Measurements from ENCODE around the gene CD248.
"Not testable (repeated sequence)": the region's sequence is repeated elsewhere in the genome, so short reads cannot be mapped to it uniquely, and the experiment has no call there.

The CD248 gene

DNA sequence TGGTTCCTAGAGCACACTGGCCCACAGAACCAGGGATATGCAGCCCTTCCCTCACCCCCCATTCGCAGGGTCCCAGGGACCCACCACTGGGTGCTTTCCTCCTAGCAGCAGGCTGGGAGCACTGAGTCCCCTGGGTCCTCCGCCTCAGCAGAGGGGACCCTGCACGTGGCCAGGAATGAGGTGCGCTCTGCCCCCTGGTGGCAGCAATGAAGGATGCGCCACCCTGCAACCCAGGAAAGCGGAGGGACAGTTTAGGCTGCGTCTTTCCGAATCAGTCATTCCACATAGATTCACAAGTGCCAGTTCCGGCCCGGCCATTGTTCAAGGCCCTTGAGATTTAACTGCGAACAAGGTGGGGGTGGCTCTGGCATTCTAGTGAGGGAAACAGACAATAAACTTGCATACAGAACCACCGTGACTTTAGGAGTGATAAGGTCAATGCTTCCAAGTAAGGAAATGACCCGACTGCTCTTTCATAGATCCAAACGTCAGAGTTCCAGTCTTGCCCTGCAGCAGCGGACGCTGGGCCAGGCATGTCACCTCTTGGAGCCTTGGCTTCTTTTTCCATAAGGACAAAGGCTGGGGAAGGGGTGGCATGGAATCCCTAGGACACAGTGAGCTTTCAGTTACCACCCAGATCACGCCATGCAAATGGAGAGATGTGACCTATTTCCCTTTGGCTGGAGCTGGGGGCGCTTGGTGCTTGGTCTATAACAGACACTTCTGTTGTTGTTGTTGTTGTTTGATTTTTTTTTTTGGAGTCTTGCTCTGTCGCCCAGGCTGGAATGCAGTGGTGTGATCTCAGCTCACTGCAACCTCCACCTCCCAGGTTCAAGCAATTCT, 11.7 kb upstream of the CD248 start:
- peak; percentile 80 for DNase-seq (ENCODE audit: low spot score)

DNA sequence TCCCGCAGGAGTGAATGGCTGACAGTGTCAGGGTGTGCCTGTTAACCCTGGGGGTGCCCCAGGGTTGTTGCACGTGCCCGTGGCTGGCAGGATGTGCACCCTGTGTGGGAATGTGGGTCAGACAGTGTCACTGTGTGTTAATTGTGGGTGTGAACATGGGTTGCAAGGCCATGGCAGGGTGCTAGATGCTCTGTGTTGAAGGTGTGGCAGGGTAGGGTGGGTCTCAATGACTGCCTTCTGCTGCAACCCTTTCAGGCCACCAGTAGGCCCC, 11.1 kb upstream of the CD248 start:
- DNase-seq (ENCODE audit: low spot score), result no peak

DNA sequence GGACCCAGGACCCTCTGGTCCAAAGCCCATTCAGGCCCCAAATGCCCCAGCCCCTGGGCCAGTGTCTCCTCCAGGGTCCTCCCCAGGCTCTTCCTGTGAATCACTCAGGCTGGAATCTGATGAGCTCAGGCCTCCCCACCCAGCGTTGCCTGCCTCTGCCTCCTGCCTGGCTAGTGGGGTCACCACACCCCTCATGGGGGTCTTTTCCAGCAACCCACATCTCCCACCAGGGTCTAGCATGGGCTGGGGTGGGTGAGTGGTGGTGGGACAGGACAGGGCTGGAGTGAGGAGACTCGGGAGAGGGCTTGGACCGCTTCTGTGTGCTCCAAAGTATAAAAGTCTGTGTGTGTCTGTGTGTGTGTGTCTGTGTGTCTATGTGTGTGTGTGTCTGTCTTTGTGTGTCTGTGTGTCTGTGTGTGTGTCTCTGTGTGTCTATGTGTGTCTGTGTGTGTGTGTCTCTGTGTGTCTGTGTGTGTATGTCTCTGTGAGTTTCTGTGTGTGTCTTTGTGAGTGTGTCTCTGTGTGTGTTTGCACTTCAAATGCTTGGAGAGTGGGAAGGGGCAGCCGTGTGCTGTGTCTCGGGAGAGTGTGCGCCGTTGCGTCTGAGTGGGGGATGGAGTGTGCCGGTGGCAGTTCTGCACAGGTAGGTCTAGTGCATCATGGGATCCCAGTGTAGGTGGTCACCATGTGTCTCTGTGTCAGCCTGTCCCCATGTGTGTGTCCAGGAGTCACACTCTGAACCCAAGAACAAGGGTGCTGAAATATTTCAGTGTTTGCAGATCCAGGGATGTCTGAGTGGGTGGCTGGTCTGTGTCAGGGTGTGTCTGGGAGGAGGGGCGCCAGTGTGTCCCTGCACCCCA, 10.6 kb upstream of the CD248 start:
- DNase-seq (ENCODE audit: low spot score), result no peak

DNA sequence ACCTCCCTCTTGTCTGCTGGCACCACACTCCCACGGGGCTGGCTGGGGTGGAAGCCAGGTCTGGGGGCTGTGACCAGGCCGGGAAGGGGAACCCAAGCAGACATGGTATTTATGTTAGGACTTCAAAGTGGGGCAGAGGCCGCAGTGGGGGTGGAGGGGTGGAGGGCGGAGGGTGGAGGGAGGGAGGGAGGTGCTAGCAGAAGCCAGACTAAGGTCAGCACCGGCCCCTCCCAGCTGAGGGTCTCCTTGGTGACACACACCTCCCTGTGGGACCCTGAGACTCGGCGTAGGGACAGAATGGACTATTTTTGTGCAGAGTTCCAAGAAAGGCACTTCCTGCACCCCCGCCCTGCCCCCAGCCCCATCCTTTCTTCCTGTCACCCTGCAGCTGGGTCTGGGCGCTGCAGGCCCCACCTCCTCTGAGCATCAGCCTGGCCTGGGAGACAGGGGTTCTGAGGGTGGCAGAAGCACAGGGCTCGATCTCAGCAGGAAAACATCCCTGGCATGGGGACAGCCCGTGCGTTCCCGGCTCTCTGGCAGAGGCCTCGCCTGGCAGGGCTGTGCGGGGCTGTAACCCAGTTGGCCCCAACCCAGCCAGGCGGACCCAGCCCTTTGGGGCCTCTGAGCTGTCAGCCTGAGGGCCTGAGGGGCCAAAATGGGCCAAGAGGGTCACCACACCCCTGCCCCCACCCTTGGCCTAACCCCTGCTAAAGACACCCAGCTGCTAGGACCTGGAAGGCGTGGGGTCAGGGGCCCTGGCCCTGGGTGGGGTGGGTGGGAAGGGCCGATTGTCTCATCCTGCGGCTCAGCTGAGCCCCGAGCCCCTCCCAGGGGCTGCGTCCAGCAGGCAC, 9.6 kb upstream of the CD248 start:
- no peak for DNase-seq (ENCODE audit: low spot score)

DNA sequence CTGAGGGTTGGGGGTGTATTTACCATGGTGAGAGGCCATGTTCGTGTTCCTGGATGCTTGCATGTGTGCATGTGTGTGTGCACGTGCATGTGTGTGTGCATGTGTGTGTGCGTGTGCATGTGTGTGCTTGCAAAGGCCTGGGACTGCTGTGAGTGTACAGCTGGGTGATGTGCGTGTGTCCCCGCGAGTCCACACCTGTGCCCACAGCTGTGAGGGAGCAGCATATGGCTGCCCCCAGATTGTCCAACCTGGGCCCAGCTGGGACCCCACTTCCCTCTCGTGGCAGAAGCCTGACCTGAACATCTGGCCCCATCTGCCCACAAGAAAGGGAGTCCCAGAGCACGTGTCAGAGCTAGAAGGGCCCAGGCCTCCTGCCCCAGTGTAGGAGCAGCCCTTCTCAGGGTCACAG, 8.4 kb upstream of the CD248 start:
- DNase-seq (ENCODE audit: low spot score), result no peak

DNA sequence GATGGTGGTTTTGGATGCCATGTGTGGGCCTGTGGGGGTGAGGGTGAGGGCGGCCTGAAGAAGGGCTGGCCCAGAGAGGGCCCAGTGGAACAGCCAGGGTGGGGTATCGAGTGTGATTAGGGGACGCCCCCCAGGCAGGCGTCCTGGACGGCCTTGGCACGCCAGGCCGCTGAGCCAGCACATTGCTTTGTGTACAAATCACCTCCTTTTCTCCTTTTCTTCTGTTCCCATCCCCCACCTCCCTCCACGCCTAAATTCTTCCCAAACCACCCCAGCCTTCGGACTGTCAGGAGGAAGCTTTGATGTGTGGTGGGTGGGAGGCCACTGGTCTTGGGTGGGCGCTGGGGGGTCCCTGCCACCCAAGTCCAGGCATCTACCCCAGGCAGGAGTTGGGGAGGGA, 7.8 kb upstream of the CD248 start:
- no peak for DNase-seq (ENCODE audit: low spot score)

DNA sequence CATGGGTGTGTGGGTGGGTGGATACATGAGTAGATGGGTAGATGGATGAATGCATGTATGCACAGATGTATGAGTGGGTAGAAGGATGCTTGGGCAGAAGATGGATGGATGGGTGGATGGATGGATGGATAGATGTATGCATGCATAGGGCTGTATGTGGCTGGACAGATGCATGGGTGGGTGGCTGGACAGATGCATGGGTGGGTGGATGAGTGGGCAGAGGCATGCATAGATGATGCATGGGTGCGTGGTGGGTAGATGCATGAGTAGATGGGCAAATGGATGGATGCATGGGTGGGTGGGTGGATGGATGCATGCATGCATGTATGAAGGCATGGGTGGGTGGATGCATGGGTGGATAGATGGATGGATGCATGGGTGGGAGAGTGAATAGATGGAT, 6.8 kb upstream of the CD248 start:
- DNase-seq (ENCODE audit: low spot score), result no peak

DNA sequence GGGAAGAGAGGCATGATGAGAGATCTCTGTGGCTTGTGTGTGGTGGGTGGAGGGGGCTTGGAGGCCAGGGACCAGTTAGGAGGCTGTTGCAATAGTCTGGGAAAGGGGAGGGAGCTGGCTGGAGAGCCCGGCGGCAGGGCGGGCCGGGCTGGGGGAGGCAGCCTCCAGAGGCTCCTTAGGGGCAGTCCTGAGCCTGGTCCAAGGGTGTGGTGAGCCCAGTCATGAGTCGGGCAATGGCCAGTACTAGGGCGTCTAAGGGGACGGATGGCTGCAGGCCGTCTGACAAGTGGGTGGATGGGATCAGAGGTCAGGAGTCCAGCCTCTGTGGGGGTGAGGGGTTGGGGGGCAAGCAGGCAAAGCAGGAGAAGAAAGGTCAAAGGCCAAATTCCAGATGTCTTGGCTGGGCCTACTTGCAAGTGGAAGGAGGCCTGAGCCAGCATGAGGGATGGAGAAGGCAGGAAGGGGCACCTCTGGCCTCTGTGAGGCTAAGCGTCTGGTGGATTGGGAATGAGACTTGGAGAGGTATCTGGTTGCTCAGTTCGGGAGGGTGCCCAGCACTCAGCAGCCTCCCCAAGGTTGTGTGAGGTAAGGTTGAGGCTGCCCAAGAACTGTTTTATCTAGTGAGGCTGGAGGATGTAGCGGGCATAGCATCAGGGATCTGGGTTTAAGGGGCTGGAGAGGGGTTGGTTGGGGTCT, 6.0 kb upstream of the CD248 start:
- DNase-seq (ENCODE audit: low spot score), result no peak

DNA sequence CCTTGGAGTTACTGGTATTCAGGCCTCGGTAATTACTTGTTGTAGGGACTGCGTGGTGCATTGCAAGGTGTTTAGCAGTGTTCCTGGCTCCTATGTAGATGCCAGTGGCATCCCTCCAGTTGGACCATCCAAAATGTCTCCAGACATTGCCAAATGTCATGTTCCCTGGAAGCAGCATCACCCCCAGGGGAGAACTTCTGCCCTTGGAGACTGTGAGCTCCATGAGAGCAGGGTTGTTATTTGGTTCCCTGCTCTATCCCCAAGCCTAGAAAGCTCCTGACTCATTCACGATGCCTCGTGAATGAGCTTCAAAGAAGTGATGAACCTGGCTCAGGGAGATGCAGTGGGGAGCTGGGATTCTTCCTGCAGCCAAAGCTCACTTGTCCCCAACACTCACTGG, 4.8 kb upstream of the CD248 start:
- no peak for DNase-seq (ENCODE audit: low spot score)

DNA sequence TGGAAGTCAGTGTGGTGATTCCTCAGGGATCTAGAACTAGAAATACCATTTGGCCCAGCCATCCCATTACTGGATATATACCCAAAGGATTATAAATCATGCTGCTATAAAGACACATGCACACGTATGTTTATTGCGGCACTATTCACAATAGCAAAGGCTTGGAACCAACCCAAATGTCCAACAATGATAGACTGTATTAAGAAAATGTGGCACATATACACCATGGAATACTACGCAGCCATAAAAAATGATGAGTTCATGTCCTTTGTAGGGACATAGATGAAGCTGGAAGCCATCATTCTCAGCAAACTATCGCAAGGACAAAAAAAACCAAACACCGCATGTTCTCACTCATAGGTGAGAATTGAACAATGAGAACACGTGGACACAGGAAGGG, 3.9 kb upstream of the CD248 start:
- DNase-seq (ENCODE audit: low spot score), result not testable (repeated sequence)

DNA sequence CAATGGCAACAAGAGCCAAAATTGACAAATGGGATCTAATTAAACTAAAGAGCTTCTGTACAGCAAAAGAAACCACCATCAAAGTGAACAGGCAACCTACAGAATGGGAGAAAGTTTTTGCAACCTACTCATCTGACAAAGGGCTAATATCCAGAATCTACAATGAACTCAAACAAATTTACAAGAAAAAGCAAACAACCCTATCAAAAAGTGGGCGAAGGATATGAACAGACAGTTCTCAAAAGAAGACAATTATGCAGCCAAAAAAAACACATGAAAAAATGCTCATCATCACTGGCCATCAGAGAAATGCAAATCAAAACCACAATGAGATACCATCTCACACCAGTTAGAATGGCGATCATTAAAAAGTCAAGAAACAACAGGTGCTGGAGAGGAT, 3.4 kb upstream of the CD248 start:
- not testable (repeated sequence) for DNase-seq (ENCODE audit: low spot score)

DNA sequence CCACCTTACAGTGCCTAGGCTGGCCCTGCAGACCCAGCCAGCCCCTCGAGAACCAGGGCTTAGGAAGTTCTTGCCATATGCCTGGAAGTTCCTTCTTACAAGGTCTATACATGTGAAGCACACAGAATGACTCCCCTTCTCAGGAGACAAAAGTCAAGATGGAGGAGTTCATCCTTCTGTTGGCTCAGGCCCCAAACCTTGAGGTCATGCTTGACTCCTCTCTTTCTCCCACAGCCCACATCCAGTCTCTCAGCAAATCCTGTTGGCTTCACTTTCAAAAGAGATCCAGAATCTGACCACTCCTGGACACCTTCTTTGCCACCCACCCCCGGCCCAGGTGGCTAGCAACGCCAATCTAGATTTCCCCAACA, 1.7 kb upstream of the CD248 start:
- DNase-seq (ENCODE audit: low spot score), result no peak

DNA sequence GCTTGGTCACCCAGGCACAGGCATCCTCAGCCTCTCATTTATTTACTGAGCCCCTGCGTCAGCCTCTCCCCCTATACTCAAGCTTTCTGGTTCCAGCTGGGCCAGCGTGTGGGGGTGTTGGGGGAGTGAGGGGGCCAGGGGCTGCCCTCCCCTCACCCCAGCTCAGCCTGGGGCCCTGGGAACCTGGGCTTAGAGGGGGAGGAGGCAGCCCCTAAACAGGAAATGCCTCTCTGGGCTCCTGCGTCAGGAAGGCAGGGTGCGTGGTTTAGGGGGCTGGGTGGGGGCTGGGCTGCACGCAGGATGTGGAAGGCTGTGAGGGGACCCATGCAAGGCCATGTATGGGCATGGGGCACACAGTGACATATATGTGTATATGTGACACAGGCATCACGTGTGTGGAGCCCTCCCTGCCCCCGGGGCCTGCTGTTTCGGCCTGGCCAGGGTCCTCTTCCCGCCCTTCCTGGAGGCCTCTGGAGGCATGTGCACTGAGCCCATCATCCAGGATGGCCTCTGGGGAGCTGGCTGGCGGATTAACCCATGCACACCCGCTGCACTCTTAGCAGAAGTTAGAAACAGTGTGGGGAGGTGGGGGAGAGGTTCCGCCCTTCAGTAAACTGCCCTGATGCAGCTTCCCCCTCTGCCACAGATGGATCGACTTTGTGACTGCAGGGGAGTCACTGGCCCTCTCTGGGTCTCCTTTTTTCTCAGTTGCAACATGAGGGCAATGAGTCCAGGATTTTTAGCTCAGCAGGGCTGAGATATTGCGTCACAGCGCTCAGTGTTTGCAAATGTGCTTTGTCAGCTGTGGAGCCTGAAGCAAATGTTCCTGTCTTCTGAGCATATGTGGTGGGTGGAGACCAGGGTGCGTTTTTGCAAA, 1.1 kb upstream of the CD248 start:
- no peak for DNase-seq (ENCODE audit: low spot score)

DNA sequence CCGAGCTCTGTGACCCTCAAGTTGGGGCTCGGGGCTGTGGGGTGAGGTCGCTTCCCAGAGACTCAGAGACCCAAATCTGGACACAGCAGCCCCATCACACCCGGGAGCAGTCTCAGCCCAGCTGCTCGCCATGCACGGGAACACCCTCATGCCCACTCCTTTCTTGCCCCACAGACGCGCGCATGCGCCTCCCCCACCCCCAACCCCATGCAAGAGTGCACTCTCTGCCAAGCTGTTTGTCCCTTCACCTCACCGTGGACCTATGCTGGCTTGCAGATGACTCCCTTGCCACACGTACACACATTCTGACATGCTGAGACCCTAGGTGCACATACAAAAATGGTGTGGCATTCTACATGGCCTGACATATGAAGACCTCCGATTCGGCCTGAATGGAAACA, 478 bp upstream of the CD248 start:
- DNase-seq (ENCODE audit: low spot score), result no peak

DNA sequence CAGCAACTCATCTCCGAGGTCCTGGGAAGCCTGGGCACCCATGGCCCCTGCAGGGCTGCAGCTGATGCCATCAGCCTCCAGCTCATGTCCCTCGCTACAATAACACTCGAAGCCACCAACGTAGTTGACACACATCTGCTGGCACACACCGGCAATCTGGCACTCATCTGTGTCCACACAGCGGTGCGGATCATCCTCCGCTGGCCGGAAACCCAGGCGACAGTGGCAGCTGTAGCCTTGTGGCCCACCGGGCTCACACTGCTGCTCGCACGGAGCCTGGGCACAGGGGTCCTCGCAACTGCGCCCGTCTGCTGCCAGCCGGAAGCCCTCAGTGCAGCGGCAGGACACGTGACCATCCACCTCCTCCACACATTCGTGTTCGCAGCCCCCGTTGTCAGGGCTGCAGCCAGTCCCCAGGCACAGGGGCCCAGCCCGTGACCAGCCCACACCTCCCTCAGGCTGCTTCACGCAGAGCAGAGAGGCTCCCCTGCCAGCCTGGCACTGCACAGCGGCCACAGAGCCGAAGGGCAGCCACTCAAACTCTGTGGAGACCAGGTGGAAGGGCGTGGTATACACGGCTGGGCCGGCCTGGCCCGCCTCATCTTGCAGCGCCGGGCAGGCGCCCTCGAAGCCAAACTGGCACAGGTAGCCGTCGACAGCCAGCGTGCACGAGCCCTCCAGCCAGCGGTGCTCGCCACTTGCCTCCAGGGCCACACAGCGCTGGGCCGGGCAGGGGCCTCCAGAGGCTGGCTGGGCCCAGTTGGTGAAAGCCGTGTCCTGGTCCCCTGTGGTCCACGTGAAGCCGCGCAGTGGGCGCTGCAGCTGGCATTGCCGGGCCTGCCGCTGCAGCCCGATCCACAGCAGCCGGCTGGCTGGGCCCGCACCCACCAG, 678 bp downstream of the CD248 start:
- no peak for DNase-seq (ENCODE audit: low spot score)

DNA sequence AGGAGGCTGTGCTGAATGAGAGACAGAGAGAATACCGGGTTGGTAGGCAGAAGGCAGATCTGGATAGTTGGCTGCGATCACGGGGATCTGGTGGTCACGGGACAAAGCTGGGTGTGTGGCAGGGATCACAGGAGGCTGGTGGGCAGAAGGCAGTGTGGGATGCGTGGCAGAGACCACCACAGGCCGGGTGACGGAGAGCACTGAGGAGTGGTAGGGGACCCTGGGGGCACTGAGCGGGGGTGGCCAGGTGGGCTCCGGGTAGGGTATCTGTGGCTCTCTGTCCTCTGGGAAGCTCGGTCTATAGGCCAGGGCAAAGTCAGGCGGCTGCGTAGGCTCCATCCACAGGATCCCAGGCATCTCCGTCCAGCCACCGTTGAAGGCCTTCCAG, 1.4 kb downstream of the CD248 start:
- DNase-seq (ENCODE audit: low spot score), result no peak

DNA sequence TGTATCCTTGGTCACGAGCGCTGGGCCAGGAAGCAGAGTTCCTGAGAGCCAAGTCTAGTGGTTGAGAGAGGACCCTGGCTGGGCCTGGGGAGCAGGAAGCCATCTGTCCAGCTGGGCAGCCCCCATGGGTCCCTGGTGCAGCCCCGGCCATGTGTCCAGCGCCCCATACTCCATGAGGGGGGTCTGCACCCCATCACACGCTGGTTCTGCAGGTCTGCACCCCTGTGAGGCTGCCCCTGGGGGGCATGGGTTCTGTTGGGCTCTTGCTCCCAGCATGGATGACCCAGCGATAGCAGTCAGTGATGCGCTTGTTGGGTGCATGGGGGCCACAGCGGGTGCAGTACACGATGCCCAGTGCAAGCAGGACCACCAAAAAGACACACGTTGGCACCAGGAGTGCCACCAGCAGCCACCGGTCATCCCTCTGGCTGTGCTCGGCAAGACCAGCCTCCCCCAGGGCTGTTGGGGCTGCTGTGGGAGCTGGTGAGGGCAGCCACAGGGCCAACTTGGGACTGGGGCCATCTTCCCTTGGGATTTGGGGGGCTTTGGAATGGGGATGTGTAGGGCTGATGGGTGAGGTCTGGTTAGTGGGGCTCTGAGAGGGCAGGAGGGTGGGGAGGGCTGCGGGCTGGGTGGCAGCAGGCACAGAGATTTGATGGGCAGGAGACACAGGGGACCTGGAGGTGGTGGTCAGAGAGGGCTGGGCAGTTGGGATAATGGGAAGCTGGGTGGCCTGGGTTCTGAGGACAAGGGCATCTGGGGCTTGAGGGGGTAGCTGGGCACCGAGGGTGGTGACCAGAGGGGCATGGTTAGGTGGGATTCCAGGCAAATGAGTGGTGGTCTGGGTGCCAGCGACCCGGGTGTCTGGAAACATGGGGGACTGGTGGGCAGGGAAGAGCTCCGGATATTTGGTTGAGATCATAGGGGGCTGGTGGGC, 2.0 kb downstream of the CD248 start:
- no peak for DNase-seq (ENCODE audit: low spot score)

DNA sequence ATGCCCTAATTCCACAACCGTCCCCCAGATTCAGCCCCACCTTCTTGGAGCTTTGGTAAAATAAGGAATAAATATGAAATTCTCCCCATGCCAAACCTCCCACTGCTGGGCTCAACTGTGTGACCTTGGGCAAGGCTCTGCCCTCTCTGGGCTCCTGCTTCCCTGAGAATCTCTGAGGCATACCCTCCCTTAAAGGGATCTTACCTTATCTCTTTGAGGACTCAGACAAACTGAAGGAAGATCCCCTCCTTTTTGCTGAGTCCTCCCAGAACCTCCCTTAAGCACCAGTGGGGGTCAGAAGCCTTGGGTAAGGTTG, 2.7 kb downstream of the CD248 start:
- no peak for DNase-seq (ENCODE audit: low spot score)

All from cerebellar cortex (tissue), 1 donor.